Osteocyte (in vitro differentiated cells): ENCODE measurements around the gene MUC5B. TPM values are rescaled to one million over a fixed set of nuclear protein-coding genes. Genes with fewer than 3 reads are reported as not detected.

Source experiments
- DNase-seq: peaks from one replicate; pipeline ENCODE4 v3.0.0; 2021; ENCODE audit warnings: mixed read lengths; ENCODE audit not compliant: unreplicated experiment; ENCODE audit errors: extremely low spot score
- H3K27ac Mint-ChIP-seq: one replicate; pipeline ENCODE4 v1.8.0; 2021; ENCODE audit warnings: mild to moderate bottlenecking, mixed read lengths; ENCODE audit not compliant: unreplicated experiment
- H3K27me3 Mint-ChIP-seq: one replicate; pipeline ENCODE4 v1.8.0; 2021; ENCODE audit warnings: mixed read lengths; ENCODE audit not compliant: unreplicated experiment
- H3K36me3 Mint-ChIP-seq: one replicate; pipeline ENCODE4 v1.8.0; 2021; ENCODE audit warnings: mixed read lengths; ENCODE audit not compliant: unreplicated experiment
- H3K4me1 Mint-ChIP-seq: one replicate; pipeline ENCODE4 v1.8.0; 2021; ENCODE audit warnings: mixed read lengths; ENCODE audit not compliant: unreplicated experiment
- H3K4me3 Mint-ChIP-seq: one replicate; pipeline ENCODE4 v1.8.0; 2021; ENCODE audit warnings: mild to moderate bottlenecking, moderate library complexity, mixed read lengths; ENCODE audit not compliant: unreplicated experiment
- H3K9me3 Mint-ChIP-seq: one replicate; pipeline ENCODE4 v1.8.0; 2021; ENCODE audit warnings: mixed read lengths; ENCODE audit not compliant: unreplicated experiment
- CTCF ChIP-seq: fragments of 200-600 bp; sonication (generic); IDR thresholded peaks from 2 replicates; pipeline ENCODE4 v1.5.0; 2021; ENCODE audit warnings: antibody characterized with exemption, mild to moderate bottlenecking, moderate library complexity
- total RNA-seq: library from RNA; stranded (reverse); gene quantifications from 2 replicates; pipeline ENCODE4 v1.2.1, GENCODE V29; 2021

MUC5B gene
- total RNA-seq, 1 donor from 2014 or later = not detected

- Mint-ChIP-seq H3K27ac (no peak overlapping the region), H3K27me3 (no peaks in the 10 kb centered on the region), H3K9me3 (no peaks in the 10 kb centered on the region), H3K4me3 (no peak overlapping the region), H3K4me1 (peaks cover 5% of the 10 kb centered on the region), H3K36me3 (peaks cover 25% of the 10 kb centered on the region)
- DNase-seq = no peak
- TF ChIP-seq CTCF = no peak
These were observed 57.5 kb downstream of the MUC5B start for GRCh38 chr11:1280116-1281035.

GRCh38 chr11:1281326-1281973 lies 58.6 kb downstream of the MUC5B start:
- peaks cover 21% of the 10 kb centered on the region for H3K36me3 Mint-ChIP-seq
- peaks cover 5% of the 10 kb centered on the region for H3K4me1 Mint-ChIP-seq
- DNase-seq = no peak
- H3K27me3 Mint-ChIP-seq = no peaks in the 10 kb centered on the region
- H3K9me3 Mint-ChIP-seq = no peaks in the 10 kb centered on the region
- H3K27ac Mint-ChIP-seq = peak overlapping the region; percentile 73
- no peak overlapping the region for H3K4me3 Mint-ChIP-seq
- TF ChIP-seq CTCF = no peak

GRCh38 chr11:1281974-1282365 lies 59.1 kb downstream of the MUC5B start:
- Mint-ChIP-seq H3K4me1 (peaks cover 5% of the 10 kb centered on the region), H3K9me3 (no peaks in the 10 kb centered on the region), H3K27me3 (no peaks in the 10 kb centered on the region), H3K27ac (peak overlapping the region; percentile 73), H3K4me3 (no peak overlapping the region), H3K36me3 (peaks cover 23% of the 10 kb centered on the region)
- no peak for DNase-seq
- TF ChIP-seq CTCF = no peak

GRCh38 chr11:1283091-1283511 lies 60.2 kb downstream of the MUC5B start:
- DNase-seq = no peak
- Mint-ChIP-seq H3K27ac (no peak overlapping the region), H3K27me3 (no peaks in the 10 kb centered on the region)

More at GRCh38 chr11:1283091-1283511, 60.2 kb downstream of the MUC5B start:
- Mint-ChIP-seq H3K9me3 (no peaks in the 10 kb centered on the region), H3K4me3 (no peak overlapping the region), H3K36me3 (peaks cover 20% of the 10 kb centered on the region), H3K4me1 (peaks cover 5% of the 10 kb centered on the region)
- TF ChIP-seq CTCF = no peak
